Activated naive CD4-positive, alpha-beta T cell treated with anti-CD3 and anti-CD28 coated beads, Interleukin-2, amount 50 U/mL, for 16 hours (primary cell): Measurements from ENCODE around the gene CHCHD10.

Experiments
- DNase-seq: peaks from one replicate; pipeline ENCODE4 v3.0.0-alpha.2; 2020

Gene CHCHD10

DNA sequence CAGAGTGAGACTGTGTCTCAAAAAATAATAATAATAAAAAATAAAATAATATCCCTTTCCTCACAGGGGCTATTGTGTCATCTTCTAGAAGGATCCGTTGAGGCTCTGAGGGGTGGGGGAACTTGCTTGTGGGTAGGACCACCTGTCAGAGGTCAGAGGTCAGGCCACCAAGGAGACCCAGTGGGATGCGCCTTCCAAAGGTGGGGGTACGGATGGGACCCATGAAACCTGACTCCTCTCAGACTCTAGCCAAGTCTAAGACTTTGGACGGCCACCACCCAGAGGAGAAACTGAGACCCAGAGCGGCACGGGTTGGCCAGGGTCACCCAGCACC is 4.5 kb upstream of the CHCHD10 start:
- no peak for DNase-seq

DNA sequence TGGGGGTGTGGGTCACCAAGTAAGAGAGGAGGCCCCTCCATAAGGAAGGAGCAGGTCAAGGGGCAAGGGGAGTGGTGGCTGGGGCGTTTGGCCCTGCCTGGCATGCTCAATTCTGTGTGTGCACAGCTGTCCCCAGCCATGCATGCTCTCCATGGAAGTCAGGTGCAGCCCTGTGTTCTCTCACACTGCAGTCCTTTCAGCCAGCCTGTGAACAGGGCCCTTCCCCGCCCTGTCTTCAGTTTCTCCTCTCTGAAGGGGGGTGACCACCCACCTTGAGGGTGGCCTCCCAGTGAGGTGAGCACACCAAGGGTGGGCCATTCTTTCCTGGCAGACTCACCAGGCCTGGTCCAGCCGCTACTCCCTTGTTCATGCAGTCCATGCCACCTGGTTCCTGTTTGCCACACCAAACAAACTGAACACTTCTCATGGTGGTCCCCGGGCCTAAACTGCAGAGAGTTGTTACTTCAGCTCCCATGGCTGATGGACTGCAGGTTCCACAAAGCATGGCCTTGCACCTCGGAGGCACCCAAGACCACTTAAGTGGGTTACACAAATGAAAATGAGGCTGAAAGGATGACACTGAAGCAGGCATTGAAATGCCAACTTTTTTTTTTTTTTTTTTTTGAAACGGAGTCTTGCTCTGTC is 1.7 kb upstream of the CHCHD10 start:
- no peak for DNase-seq

DNA sequence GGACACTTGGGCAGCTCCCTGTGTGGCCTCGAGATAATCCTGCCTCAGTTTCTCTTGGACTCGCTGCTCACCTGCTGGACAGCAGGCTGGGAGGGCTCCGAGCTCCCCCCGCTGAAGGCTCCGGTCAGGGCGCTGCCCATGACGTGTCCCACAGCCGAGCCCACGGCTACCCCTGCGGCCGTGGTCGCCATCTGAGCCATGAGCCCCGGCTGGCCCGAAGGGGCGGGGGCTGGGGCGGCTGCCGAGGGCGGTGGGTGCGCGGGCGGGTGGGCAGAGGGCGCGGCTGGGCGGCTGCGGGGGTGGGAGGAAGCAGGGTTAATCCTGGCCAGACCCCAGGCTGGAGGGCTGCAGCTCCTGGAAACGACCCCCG is 484 bp downstream of the CHCHD10 start:
- DNase-seq, result no peak

DNA sequence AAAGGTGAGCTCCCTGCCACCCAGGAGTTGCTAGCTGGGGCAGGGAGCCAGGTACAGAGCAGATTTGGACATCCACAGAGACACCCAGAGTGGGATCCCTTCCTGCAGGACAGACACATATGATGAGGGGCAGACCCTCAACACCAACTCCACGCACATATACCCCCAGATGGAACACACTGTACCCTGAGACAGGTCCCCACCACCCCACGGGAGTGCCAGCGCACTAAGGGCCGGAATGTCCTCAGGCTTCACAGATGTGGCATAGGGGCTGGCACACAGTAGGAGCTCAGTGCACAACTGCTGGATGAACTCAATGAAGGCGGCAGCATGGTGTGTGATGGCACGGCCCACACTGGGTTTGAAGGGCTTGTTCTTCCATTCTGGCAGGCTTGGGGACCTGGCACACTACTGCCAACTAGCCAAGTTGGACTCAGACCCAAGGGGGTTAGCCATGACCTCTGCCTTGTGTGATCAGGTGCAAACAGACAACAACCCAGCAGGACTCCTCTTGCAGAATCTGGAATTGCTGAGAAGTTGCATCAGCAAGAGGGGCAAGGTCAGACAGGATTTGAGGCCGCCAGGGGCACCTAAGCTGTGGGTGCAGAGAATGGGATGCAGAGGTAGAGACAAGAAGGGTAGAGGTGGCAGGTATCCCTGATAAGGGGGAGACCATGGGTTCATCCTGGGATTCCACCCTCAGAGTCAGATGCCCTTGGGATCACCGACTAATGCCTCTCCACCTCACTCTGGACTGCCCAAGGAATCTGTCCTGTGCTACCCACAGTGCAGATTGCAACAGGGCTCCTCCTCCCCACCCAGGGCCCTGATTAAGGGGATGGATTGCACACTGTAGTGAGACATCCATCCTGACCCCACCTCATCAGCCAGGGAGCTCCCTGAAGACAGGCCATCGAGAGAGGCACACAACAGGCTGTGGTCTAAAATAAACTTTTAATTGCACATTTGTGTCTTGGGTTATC is 2.6 kb downstream of the CHCHD10 start:
- DNase-seq, result no peak

DNA sequence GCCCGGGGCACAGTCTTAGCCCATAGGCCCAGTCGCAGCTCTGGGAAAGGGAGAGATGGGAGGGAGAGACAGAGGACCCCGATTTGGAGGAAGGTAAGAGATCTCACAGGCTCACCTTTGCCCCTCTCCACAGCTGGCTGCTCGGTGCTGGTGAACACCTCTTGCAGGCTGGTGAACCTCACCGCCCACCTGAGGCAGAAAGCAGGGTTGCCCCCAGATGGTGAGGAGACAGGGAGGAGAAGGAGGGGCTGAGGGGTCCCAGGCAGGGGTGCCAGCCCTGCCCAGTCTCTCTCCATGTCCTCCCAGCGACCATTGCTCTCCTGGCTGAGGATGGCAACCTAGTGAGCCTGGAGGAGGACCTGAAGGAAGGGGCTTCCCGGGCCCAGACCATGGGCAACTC is 3.8 kb downstream of the CHCHD10 start:
- no peak for DNase-seq

DNA sequence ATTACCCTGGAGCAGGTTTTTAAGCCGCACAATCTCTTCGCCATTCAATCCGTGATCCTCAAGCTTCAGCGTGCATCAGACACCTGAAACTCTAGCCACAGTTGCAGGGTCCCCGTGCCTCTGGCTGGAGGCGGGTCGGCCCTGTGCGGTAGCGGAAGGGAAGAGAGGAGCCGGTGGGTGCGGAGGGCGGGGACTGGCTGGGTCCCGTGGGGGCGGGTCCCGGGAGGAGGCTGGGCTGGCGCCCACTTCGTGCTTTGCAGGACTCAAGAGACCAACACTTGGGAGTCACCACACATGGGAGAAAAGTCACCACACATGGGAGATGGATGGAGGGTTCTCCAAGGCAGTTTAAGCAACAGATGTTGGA is 4.2 kb downstream of the CHCHD10 start:
- DNase-seq, result peak; percentile 67

DNA sequence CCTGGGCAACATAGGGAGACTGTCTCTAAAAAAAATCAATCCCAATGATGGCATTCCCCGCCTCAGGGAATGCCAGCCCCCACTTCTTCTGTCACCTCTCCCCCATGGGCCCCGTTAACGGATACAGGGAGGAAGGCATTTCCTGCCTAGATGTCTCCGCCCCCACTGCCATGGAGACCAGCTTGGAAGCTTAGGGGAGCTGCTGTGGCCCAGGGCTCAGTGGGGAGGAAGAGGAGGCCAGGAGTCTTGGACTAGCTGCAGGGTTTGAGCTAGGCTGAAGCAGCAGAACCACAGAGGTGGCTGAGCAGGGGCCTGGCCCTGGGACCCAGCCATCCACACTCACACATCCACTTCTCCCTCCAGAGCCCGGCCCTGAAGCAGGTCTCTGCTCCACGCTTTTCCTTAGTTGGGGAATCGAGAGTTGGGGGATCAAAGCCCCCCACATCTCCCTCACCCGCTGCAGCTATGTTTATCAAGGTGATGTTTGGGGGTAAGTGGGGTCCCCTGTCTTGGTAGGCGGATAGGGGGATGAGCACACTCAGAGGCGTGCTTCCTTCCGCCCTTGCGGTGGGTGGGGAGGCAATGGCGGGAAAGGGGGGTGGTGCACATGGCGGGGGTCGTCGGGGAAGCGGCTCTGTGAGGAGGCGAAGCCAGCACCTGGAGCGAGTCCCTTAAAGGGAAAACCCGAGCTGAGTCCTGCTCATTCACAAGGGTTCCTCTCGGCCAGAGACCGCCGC is 4.8 kb downstream of the CHCHD10 start, which contains the start of gene C22orf15:
C22orf15 (plus strand) TSS at position 149 of the 737 bp plus-strand sequence; CDS start at position 466, 317 bp downstream.
- peak; percentile 29 for DNase-seq

DNA sequence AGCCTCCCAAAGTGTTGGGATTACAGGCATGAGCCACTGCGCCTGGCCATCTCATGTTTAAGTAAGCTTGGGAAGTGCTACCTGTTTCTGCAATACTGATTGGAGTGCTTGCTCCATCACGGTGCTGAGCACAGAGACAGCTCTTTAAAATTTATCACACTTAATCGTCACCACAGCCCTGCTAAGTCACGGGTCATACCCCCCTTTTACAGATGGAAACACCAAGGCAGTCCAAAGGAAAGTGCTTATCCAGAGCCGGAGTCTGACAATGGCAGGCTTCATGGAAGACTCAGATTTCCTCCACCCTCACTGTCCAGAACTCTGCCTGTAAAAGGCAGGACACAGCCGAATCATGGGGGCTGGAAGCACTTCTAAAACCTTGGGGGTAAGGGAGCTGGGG is 7.7 kb downstream of the CHCHD10 start:
- no peak for DNase-seq

DNA sequence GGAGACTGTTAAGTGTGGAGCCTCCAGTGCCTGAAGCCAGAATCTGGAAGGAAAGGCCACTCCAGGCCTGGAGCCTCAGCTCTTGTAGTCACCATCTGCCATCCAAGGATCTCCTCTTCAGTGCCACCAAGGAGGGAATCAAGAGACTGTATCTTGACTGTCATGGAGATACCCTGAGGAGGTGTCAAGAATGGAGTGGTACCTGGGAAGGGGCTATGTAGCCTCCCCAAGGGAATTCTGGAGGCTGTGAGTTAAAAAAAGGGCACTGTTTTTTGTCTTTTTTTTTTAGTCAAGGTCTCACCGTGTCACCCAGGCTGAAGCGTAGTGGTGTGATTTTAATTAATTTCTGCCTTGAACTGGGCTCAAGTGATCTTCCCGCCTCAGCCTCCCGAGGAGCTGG is 8.2 kb downstream of the CHCHD10 start:
- no peak for DNase-seq

DNA sequence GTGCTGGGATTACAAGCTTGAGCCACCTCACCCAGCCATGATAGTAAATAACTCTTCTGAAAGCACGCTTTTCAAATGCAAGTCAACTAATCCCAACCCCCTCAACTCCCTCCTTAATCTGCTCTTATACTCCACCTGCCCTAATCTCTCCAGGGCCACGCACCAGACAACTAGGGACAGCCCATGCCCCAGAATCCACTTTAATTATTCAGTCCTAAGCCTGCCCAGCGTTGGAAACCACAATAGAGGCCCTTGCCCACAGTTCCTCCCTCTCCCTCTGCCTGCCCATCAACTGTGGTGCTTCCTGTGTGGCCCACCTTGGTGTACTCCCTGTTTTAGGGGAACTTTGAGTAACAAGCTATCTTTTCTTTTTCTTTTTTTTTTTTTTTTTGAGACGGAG is 10.9 kb downstream of the CHCHD10 start:
- DNase-seq, result no peak

DNA sequence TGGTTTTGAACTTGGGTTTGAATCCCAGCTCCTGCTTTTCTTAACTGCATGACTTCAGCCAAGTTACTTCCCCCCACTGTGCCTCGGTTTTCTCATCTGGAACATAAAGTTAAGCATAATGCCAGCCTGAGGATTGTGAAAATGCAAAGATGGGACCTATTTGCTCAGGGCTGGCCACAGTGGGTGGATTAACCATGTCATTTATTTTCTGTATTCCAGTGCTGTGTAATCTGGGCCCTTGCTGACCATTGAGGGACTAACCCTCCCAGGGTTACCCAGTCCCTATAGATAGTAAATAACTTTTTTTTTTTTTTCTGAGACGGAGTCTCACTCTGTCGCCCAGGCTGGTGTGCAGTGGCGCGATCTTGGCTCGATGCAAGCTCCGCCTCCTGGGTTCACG is 12.1 kb downstream of the CHCHD10 start:
- DNase-seq, result no peak

DNA sequence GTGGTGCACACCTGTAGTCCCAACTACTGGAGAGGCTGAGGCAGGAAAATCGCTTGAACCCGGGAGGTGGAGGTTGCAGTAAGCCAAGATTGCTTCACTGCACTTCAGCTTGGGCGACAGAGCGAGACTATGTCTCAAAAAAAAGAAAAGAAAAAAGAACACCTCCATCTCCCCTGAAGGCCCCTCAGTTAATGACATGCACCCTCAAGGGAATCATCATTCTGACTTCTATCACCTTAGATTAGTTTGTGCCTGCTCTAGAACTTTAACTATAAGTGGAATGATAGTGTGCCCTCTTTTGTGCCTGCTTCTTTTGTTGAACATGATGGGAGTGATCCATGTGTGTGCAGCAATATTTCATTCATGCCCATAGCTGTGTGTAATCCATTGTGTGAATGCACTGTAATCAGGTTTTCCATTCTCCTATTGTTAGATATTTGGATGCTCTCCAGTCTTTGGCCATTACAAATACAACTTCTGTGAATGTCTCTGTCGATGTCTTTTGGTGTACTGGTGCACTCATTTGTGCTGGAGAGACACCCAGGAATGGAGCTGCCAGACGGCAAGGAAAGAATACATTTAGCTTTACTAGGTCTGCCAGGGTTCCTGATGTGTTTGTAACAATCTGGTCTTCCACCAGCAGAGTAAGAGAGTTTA is 12.7 kb downstream of the CHCHD10 start:
- DNase-seq, result no peak

DNA sequence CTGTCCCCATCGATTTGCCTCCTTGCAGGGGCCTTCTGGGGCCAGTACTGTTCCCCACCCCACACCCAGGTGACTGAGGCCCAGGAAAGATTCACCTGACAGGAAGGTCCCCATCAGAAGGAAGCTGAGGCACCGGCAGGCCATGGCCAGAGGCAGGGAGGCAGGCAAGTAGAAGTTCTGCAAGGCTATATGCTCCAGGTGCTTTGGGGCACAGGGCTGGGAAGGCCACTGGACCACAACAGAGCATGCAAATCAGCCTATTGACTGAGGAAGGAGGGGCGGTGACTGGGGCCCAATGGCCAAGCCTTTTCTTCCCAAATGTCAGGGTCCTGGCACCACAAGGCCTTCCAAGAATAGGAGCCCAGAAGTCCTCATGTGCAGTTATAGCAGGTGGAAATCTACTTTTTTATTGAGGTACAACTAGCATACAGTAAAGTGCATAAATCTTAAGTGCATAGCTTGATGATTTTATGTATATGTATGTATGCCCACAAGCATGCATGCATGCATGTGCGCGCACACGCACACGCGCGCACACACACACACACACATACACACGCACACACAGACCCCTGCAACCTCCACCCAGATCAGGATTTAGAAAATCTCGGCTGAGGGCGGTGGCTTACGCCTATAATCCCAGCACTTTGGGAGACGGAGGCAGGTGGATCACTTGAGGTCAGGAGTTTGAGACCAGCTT is 13.4 kb downstream of the CHCHD10 start, which contains the start of gene VPREB3:
VPREB3 (minus strand) TSS at position 206 of the 700 bp plus-strand sequence; CDS start at position 144, 62 bp downstream.
- no peak for DNase-seq

DNA sequence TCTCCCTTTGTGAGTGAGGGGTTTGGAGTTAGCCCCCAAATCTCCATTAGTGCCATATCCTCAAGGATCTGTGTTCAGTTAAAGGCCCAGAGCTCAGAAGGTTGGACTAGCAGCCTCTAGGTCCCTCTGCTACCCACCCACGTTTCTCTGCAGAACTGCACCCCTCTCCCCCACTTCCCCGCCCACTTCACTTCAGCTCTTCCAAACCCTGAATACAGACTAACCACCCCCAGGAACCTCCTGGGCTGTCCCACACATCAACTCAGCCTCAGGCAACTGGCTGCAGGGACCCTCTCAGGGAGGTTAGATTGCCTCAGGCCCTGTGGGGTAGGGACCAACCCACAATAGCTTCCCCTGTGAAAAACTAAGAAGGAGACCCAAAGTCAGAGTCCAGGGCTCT is 14.4 kb downstream of the CHCHD10 start:
- DNase-seq, result no peak

DNA sequence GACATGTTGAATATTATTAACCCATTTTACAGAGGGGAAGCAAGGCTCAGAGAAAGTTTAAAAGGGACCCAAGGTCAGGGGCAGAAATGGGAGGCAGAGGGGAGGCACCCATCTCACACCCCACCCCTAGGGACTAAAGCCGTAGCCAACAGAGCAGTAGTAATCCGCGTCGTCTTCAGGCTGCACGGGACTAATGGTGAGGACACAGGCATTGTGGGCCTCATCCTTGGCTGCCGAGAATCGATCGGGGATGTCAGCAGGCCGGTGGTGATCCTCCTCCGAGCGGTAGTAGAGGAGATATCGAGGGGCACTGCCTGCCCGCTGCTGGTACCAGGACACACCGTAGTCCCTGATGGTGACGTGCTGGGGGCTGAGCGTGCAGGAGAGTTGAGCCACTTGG is 15.0 kb downstream of the CHCHD10 start:
- no peak for DNase-seq

DNA sequence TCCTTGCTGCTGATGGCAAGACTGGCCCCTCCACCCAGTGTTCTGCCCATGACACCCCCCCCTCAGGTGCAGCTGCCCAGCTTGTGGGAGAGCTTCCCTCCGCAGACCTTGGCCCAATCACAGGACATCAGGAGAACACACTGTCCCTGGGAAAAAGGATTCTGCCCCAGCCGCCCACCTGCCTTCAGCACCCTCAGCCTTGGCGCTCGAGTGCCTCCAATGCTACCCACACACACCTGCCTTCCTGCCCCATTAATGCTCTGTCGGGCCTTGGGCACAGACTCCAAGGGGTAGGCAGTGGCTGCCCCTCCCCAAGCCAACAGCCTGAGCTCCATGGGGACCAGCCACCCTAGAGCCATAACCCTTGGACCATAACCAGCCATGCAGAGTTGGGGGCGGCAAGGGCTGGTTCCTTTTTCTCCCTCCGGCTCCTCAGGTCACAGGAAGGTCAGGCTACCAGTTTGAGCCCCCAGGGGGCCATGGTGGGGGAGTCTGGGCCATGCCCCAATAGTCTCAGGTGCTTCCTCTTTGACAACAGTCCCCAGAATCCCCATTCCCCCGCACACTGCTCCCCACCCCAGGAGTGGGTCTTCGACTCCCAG is 15.6 kb downstream of the CHCHD10 start:
- no peak for DNase-seq

DNA sequence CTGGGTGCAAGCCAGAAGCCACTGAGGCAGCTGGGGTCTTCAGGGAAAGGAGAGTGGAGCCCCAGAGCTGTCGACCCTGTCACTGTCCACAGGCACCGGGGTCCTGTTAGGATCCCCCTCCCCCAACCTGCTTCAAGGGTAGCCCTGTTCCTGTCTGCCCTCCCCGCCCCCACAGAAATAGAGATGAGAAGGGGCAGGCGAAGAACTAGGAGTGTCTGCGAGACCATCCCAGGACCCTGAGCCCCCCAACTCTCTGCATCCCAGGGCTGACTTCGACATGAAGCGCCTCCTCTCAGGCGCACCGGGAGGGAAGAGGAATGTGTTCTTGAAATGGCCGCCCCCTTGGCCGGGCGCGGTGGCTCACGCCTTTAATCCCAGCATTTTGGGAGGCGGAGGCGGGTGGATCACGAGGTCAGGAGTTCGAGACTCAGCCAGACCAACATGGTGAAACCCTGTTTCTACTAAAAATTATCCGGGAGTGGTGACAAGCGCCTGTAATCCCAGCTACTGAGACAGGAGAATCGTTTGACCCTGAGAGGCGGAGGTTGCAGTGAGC is 16.3 kb downstream of the CHCHD10 start:
- DNase-seq, result no peak

DNA sequence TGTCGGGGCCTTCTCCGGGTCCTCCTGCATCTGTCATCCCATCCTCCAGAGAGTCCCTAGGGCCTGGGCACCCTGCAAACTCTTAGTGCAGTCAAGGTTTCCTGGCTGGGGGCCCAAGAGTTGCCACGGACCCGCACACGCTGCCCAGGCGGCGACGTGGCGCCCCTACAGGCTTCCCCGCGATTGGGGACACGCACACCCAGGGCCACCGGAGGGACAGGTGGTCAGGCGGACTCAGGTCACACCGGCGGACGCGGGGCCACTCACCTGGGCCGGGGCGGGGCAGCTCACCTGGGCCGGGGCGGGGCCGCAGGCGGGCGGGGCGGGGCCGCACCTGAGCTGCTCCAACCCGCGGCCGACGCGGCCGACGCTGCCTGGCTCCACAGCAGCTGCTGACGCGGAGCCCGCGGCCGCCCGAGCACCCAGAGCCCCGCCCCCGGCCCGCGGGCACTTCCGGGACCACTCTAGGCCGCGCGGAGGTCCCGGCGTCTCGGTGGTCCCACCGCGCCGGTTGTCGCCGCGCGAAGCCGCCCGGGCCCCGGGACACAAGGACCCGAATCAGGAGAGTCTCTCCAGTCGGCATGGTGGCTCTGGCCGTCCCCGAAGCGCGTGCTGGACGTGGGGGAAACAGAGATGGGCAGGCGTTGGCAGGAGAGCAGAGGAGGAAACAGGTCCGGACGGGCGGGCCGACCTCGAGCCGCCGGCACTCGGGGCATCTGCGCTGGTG is 16.9 kb downstream of the CHCHD10 start, which contains the start of gene ZNF70:
ZNF70 (minus strand) TSS at position 399 of the 727 bp plus-strand sequence. CDS start 5,972 bp downstream, outside the sequence.
- peak; percentile 86 for DNase-seq

DNA sequence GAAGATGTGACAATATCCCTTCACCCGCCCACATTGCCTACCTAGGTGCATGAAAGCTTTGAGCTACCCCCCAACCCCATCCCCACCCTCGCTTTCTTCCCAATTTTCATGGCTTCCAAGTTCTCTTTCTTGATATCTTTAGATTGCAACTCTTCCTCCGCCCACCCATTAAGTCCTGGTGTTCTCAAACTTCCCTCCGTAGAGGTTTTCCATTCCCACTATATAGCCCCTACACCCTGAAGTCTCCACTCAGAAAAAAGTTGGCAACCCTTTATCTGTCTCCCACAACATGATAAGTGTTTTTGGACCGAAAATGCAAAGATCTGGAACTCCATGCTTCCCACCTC is 17.4 kb downstream of the CHCHD10 start:
- DNase-seq, result no peak

DNA sequence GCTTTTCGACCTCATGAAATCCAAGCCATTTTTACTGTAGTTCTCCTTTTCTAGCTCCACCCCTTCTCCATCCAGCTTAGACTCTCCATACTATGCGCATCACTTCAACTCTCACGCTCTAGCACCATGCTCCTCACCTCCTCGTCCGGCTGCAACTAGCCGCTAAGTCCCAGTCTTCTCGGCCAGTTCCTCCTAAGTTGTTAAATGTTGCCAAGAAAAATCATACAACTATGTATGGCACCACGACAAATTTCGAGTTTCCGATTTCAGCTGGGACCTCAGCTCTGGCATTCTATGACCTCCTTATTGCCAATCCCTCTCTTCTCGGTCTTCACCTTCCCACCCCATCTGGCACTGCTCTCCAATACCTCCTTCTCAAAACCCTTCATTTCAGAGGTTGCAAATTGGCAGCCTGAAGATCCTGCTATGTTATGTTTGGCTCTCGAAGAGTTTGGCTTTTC is 17.9 kb downstream of the CHCHD10 start:
- DNase-seq, result no peak

DNA sequence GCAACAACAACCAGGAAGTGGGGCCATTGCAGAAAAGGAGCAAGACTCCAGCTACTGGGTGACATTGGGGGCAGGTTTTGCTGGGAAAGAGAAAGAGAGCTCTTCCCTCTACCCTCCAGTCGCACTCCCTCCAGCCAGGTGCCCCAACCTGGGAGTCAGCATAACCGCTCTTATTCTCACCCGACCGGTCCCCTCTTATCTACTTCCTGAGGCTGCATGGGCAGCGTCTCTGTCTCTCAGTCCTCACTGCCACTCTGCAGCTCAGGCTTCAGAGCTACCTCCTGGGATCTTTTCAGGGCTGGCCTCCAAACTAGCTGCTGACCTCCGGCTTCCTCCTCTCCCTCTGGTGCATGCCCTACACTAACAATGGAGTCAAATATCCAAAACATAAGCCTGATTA is 22.0 kb downstream of the CHCHD10 start:
- DNase-seq, result no peak
